Stimulated activated naive CD8-positive, alpha-beta T cell treated with anti-CD3 and anti-CD28 coated beads, Interleukin-15, Interleukin-2, amounts not matched to agents 100 U/mL and 50 U/mL, for 24 hours (primary cell): ENCODE results near the gene AMZ1.

Experiments used
- ATAC-seq: fragments of 150-1000 bp; cut with Tn5 transposase; one replicate; pipeline ENCODE4 v1.10.0; 2021
- DNase-seq: peaks from one replicate; pipeline ENCODE4 v3.0.0; 2021

The AMZ1 gene

GRCh38 chr7:2651847-2652735 is 35.9 kb upstream of the AMZ1 start:
- no peak for DNase-seq
- no peak for ATAC-seq

- ATAC-seq (no peak), DNase-seq (no peak)
These were observed 35.3 kb upstream of the AMZ1 start for GRCh38 chr7:2652736-2653060.

- ATAC-seq (no peak), DNase-seq (no peak)
These were observed 33.9 kb upstream of the AMZ1 start for GRCh38 chr7:2654059-2654458.

GRCh38 chr7:2655870-2656614 is 32.0 kb upstream of the AMZ1 start:
- DNase-seq (no peak), ATAC-seq (no peak)

DNA sequence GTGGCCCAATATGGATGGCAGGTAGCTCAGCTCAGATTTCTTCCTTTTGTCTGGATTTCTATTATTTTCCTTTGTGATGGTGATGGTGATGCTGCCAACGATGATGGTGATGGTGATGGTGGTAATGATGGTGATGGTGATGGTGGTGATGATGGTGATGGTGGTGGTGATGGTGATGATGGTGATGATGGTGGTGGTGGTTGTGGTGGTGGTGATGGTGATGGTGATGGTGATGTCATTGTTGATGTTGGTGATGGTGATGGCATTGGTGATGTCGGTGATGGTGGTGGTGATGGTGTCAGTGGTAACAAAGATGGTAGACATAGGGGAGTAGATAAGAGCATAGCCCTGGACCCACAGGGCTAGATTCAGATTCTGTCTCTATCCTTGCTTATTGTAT is 30.8 kb upstream of the AMZ1 start:
- no peak for ATAC-seq
- DNase-seq: no peak

- no peak for ATAC-seq
- DNase-seq: no peak
These were observed 29.9 kb upstream of the AMZ1 start for GRCh38 chr7:2657920-2658671.

DNA sequence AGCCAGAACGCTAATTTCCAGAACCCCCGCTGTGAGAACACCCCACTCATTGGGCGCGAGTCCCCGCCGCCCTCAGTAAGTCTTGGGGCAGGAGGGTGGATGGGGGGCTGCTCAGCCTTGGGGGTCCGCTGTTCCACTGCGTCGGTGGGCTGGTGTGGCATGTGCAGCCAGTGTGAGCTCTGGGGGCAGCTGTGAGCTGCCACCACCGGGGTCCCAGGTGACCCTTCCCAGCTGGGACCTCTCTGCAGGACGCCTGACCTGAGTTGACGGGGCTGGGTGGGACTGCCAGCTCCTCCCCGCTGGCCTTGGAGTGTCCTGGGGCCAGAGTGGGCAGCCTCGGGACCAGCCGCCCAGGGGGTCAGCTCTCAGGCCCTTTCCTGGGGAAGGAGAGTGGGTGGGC is 29.1 kb upstream of the AMZ1 start:
- no peak for DNase-seq
- no peak for ATAC-seq

GRCh38 chr7:2659556-2660358 is 28.2 kb upstream of the AMZ1 start:
- ATAC-seq (no peak), DNase-seq (no peak)

- no peak for ATAC-seq
These were observed 27.5 kb upstream of the AMZ1 start for GRCh38 chr7:2660359-2661095.

GRCh38 chr7:2661096-2661449 is 26.9 kb upstream of the AMZ1 start:
- ATAC-seq (no peak), DNase-seq (no peak)

More at GRCh38 chr7:2660359-2661095, 27.5 kb upstream of the AMZ1 start:
- DNase-seq: no peak

DNA sequence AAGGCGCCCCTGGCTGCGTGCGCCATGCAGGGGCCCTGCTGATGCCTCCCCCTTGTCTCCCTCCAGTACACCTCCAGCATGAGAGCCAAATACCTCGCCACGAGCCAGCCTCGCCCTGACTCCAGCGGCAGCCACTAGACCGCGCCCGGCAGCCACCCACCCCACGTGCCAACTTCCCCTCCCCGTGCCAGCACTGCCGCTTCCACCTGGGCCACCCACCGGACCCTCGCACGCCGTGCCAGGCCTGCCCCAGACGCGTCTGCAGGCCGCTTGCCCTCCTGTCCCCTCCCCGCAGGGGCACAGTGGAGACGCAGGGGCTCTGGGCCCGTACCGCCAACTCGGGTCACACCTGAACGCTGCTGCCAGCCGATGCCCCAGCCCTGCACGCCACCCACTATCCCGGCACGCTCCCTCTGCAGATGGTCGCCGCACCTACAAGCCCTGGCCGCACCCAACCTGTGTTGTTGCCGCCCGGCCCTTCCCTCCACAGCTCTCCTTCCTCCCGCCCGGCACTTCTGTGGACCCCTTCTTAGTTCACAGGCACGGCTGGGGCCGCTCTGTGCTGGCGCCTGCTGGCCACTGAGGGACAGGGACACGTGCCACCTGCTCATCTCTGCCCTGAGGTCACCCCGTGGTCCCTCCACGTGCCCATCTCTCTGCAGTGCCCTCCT is 26.3 kb upstream of the AMZ1 start:
- no peak for DNase-seq
- no peak for ATAC-seq

DNA sequence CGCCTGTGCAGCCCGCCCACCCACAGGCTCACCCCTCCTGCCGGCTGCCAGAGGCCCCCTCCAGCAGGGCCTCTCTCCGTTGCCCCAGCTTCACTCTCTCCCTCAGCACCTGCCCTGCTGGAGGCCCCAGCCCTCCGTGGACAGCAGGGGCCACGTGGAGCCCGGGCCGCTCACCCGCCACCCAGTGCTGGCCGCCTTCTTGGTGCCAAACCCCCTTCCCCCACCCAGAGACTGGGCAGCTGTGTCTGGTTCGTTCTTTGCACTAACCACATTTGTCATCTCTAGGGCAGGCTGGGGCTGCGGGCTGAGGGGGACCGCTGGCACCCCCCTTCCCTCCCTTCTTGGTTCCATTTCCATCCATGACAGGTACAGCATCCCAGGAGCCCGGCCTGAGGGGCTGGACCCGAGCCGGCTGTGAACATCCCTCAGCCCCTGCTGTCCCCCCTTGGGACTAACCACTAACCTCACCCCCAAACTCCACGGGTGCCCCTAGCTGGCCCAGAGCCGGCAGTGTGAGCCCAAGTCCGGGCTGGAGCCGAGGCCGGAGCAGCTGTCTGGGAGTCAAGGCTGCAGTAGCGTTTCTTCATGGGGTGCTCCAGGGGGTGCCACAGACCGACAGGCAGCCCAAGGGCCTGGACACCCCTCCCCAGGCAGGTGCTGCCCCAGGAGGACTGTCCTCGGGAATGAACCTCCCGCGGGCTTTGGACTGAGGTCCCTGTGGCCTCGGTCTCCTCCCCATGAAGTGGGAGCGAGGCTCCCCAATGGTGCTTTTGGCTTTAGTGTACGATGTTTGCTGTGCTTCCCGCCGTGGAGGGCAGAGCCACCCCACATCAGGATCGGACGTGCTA is 25.5 kb upstream of the AMZ1 start:
- DNase-seq (no peak), ATAC-seq (no peak)

- ATAC-seq (no peak), DNase-seq (no peak)
These were observed 24.7 kb upstream of the AMZ1 start for GRCh38 chr7:2663121-2663886.

GRCh38 chr7:2663960-2664359 is 24.0 kb upstream of the AMZ1 start:
- ATAC-seq: no peak
- no peak for DNase-seq

GRCh38 chr7:2665359-2665791 is 22.6 kb upstream of the AMZ1 start:
- ATAC-seq: no peak

DNA sequence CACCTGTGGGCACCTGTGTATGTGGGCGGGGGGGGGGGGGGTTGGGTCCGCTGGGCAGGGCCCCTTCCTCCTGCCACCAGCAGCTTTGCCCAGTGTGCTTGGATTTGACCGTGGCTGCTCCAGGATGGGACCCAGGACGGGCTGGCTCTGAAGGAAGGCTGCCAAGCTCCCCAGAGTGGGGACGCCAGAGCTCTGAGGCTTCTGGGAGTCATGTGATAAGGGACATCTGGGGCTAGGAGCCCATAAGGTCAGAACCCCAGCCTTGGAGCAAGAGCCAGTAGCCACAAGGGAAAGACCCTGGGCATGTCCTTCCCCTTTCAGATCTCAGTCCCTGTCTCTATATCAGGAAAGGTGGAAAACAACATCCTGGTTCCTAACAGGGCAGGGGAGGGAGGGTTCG is 21.8 kb upstream of the AMZ1 start:
- ATAC-seq (no peak), DNase-seq (no peak)

More at GRCh38 chr7:2665359-2665791, 22.6 kb upstream of the AMZ1 start:
- DNase-seq: no peak

- DNase-seq (no peak), ATAC-seq (no peak)
These were observed 21.3 kb upstream of the AMZ1 start for GRCh38 chr7:2666588-2667250.

DNA sequence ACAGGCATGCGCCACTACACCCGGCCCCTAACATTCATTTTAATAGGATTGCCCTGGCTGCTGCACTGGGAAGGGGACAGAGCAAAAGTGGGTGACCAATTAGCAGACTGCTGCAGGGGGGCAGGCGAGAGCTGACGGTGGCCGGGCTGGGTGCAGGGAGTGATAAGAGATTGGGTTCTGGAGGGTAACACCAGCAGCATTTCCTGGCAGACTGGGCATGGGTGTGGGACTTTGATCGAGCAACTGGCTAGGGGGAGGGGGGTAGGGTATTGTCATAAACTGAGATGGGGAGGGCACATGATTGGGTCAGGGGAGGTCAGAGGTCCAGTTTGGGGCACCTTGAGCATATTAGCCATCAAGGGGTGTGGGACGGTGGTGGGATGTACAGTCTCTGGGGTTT is 20.2 kb upstream of the AMZ1 start:
- no peak for ATAC-seq
- no peak for DNase-seq

DNA sequence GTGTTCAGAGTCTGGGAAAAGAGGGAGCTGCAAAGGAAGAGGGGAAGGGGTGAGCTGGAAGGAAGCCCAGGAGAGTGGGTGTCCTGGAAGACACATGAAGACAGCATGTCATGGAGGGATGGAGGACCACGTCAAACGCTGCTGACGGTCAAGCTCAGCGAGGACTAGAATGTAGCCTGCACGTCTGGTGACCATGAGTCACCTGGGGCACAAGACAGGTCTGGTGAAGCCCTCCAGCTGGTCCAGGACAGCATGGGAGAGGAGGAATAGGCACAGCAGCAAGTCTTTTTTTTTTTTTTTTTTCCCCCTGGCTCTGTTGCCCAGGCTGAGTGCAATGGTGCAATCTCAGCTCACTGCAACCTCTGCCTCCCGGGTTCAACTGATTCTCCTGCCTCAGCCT is 19.6 kb upstream of the AMZ1 start:
- DNase-seq (no peak), ATAC-seq (no peak)
